Stimulated activated CD8-positive, alpha-beta memory T cell treated with anti-CD3 and anti-CD28 coated beads, Interleukin-15, amount 100 ng/mL, for 4 hours (primary cell): ENCODE results near the gene ADIRF.
"Not testable (repeated sequence)": the region's sequence is repeated elsewhere in the genome, so short reads cannot be mapped to it uniquely, and the experiment has no call there.

Experiments
- DNase-seq, 2 donors: peaks; one replicate each; pipeline ENCODE4 v3.0.0-alpha.2; 2020; ENCODE audit warnings: low read depth in 2 of 2

Gene ADIRF

GRCh38 chr10:86946213-86947155 is 21.8 kb upstream of the ADIRF start:
- no peak for DNase-seq

GRCh38 chr10:86947806-86948205 is 20.5 kb upstream of the ADIRF start:
- not testable (repeated sequence) for DNase-seq

- no peak for DNase-seq
Observed at GRCh38 chr10:86950349-86950748, 17.9 kb upstream of the ADIRF start.

GRCh38 chr10:86951184-86951761 is 17.0 kb upstream of the ADIRF start:
- no peak for DNase-seq

- no peak for DNase-seq
Observed at GRCh38 chr10:86952106-86952505, 16.2 kb upstream of the ADIRF start.

GRCh38 chr10:86952697-86953096 is 15.6 kb upstream of the ADIRF start:
- DNase-seq = not testable (repeated sequence)

- no peak for DNase-seq
Observed at GRCh38 chr10:86953747-86954680, 14.3 kb upstream of the ADIRF start.

- DNase-seq = no peak
Observed at GRCh38 chr10:86954681-86955500, 13.4 kb upstream of the ADIRF start.

GRCh38 chr10:86955501-86956194 is 12.6 kb upstream of the ADIRF start:
- no peak for DNase-seq

- no peak for DNase-seq
Observed at GRCh38 chr10:86956195-86956847, 12.0 kb upstream of the ADIRF start.

GRCh38 chr10:86956848-86957448 is 11.3 kb upstream of the ADIRF start:
- no peak for DNase-seq

- no peak for DNase-seq
Observed at GRCh38 chr10:86957471-86958115, 10.7 kb upstream of the ADIRF start, which contains the start of gene MMRN2. TSS of gene MMRN2 (minus strand) at chr10:86957615. CDS start at chr10:86957541, 74 bp downstream.

GRCh38 chr10:86958116-86958900 is 10.0 kb upstream of the ADIRF start, which contains the start of gene SNCG:
TSS of gene SNCG (plus strand) at chr10:86958599. CDS start at chr10:86958698, 99 bp downstream.
- no peak for DNase-seq

GRCh38 chr10:86958901-86959736 is 9.2 kb upstream of the ADIRF start:
- no peak for DNase-seq

GRCh38 chr10:86959737-86960002 is 8.6 kb upstream of the ADIRF start:
- no peak for DNase-seq

- DNase-seq = no peak
Observed at GRCh38 chr10:86960003-86960862, 8.0 kb upstream of the ADIRF start.
